ENCODE results near the gene PIGX. TPM values are rescaled to one million over a fixed set of nuclear protein-coding genes. Genes with fewer than 3 reads are reported as not detected.

Gene PIGX
- total RNA-seq, 6 donors from 2014 or later: 9.4 to 19.5 (median 17.4) TPM

DNA sequence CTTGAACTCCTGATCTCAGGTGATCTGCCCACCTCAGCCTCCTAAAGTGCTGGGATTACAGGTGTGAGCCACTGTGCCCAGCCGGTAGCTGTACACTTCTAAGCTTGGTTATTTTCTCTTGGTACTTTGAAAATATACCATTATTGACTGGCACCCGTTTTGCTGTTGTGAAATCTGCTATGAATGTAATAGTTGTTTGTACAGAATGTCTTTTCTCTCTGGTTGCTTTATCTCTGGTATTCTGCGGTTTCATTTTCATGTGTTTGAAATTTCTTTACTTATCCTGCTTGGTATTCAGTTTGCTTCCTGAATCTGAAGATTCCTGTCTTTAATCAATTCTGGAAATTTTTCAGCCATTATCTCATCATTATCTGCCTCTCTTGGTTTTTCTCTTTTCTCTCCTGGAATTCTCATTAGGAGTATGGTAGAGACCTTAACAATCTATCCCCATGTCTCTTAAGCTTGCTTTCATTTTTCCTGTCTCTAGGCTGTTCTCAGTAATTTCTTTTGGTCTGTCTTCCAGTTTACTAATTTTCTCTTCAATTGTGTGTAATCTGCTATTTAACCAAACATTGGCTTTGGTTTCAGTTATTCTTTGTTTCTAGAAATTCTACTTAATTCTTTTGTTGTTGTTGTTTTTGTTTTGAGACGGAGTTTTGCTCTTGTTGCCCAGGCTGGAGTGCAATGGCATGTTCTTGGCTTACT, 24.6 kb downstream of the PIGX start:
- H3K27ac ChIP-seq: no peak overlapping the region
- 92 to 94% methylated on average over 4 of the region's 4 CpGs for WGBS, 2 donors
- H3K36me3 ChIP-seq: peaks cover 0 to 15% (median 0%) of the 10 kb centered on the region in 4 donors
- no peak overlapping the region for H3K4me3 ChIP-seq
- no peak for DNase-seq
- ATAC-seq (ENCODE audit: low FRiP score in 2 of 2): no peak
- TF ChIP-seq POLR2AphosphoS5 (IDR thresholded peaks at IDR 0.05) (no peak), EP300 (IDR thresholded peaks at IDR 0.05) (no peak), POLR2A (IDR thresholded peaks at IDR 0.05) (no peak), CTCF (IDR thresholded peaks at IDR 0.05) (no peak)
- H3K27me3 ChIP-seq: no peaks in the 10 kb centered on the region
- H3K9me3 ChIP-seq: no peaks in the 10 kb centered on the region
- H3K4me1 ChIP-seq: peaks cover 6 to 14% (median 11%) of the 10 kb centered on the region in 4 donors

- TF ChIP-seq POLR2AphosphoS5 (IDR thresholded peaks at IDR 0.05) (no peak), POLR2A (IDR thresholded peaks at IDR 0.05) (no peak), CTCF (IDR thresholded peaks at IDR 0.05) (no peak), EP300 (IDR thresholded peaks at IDR 0.05) (no peak)
- Histone ChIP-seq H3K4me3 (no peak overlapping the region), H3K27me3 (no peaks in the 10 kb centered on the region), H3K36me3 (peaks cover 0 to 15% (median 0%) of the 10 kb centered on the region in 4 donors), H3K9me3 (no peaks in the 10 kb centered on the region), H3K4me1 (peaks cover 9 to 23% (median 14%) of the 10 kb centered on the region in 4 donors), H3K27ac (no peak overlapping the region)
- 83 to 84% methylated on average over 6 of the region's 6 CpGs for WGBS, 2 donors
- no peak for DNase-seq
- ATAC-seq (ENCODE audit: low FRiP score in 2 of 2): no peak
Measured at GRCh38 chr3:196737655-196738054, 25.5 kb downstream of the PIGX start.

GRCh38 chr3:196739671-196740480, 27.7 kb downstream of the PIGX start, which contains the start of gene PAK2:
PAK2 (plus strand) TSS chr3:196739857; CDS start chr3:196782647, 42,790 bp downstream.
- TF ChIP-seq POLR2A (IDR thresholded peaks at IDR 0.05) (peak in 3 of 4 donors; percentile 22 to 69 (median 62)), CTCF (IDR thresholded peaks at IDR 0.05) (peak in 1 of 6 experiments; percentile 6), POLR2AphosphoS5 (IDR thresholded peaks at IDR 0.05) (peak; percentile 85 to 92), EP300 (IDR thresholded peaks at IDR 0.05) (no peak)
- ATAC-seq (ENCODE audit: low FRiP score in 2 of 2) (peak; percentile 98 to 99), DNase-seq (peak; percentile 96 to 98)
- H3K4me1 ChIP-seq: peaks cover 11 to 41% (median 19%) of the 10 kb centered on the region in 4 donors
- H3K9me3 ChIP-seq: no peaks in the 10 kb centered on the region
- H3K27ac ChIP-seq: peak within 1 kb of the TSS; percentile 93 to 100 (median 98)
- 0 to 1% methylated on average over 12 to 51 of the region's 86 CpGs for WGBS, 2 donors
- H3K36me3 ChIP-seq: no peaks in the 10 kb centered on the region
- peak within 1 kb of the TSS; percentile 56 to 98 (median 85) for H3K4me3 ChIP-seq
- H3K27me3 ChIP-seq: no peaks in the 10 kb centered on the region

GRCh38 chr3:196740481-196741248, 28.5 kb downstream of the PIGX start:
- Histone ChIP-seq H3K27ac (peak overlapping the region; percentile 93 to 100 (median 98)), H3K9me3 (no peaks in the 10 kb centered on the region), H3K36me3 (no peaks in the 10 kb centered on the region), H3K27me3 (no peaks in the 10 kb centered on the region), H3K4me1 (peaks cover 11 to 45% (median 19%) of the 10 kb centered on the region in 4 donors), H3K4me3 (peak overlapping the region; percentile 56 to 98 (median 85))
- DNase-seq: no peak
- TF ChIP-seq CTCF (IDR thresholded peaks at IDR 0.05): no peak
- no peak for TF ChIP-seq POLR2A (IDR thresholded peaks at IDR 0.05)
- TF ChIP-seq POLR2AphosphoS5 (IDR thresholded peaks at IDR 0.05): no peak
- no peak for TF ChIP-seq EP300 (IDR thresholded peaks at IDR 0.05)
- peak in 1 of 2 donors; percentile 26 for ATAC-seq (ENCODE audit: low FRiP score in 2 of 2)
- WGBS, 2 donors: 0 to 1% methylated on average over 30 of the region's 30 CpGs

Data from upper lobe of left lung (tissue), 6 donors.